Activated CD4-positive, alpha-beta T cell treated with anti-CD3 and anti-CD28 coated beads for 36 hours (primary cell): ENCODE data around the gene EMX2. TPM values are rescaled to one million over a fixed set of nuclear protein-coding genes. Genes with fewer than 3 reads are reported as not detected.
"Not testable (repeated sequence)": the region's sequence is repeated elsewhere in the genome, so short reads cannot be mapped to it uniquely, and the experiment has no call there.

Experiments
- ATAC-seq: fragments of 200-7000 bp; cut with Tn5 transposase; one replicate; pipeline ENCODE4 v1.10.0; 2021; ENCODE audit warnings: mild to moderate bottlenecking, moderate library complexity
- CTCF ChIA-PET: fragments of 350-600 bp; sonication (Branson Sonifier 250); formaldehyde crosslinking; loops from one replicate; lab custom pipeline; 2021; ENCODE audit warnings: antibody characterized with exemption; lab: Charles Lee
- POLR2A ChIA-PET: fragments of 350-600 bp; sonication (Branson Sonifier 250); formaldehyde crosslinking; loops from one replicate; lab custom pipeline; 2021; ENCODE audit warnings: antibody characterized with exemption, inconsistent platforms; lab: Charles Lee
- DNase-seq: peaks from one replicate; pipeline ENCODE4 v3.0.0-alpha.2; 2020
- H3K27ac Mint-ChIP-seq: one replicate; pipeline ENCODE4 v1.8.0; 2021; ENCODE audit warnings: mixed read lengths
- H3K27me3 Mint-ChIP-seq: one replicate; pipeline ENCODE4 v1.8.0; 2021; ENCODE audit warnings: mixed read lengths
- H3K36me3 Mint-ChIP-seq: one replicate; pipeline ENCODE4 v1.8.0; 2021; ENCODE audit warnings: low read depth, mixed read lengths
- H3K4me1 Mint-ChIP-seq: one replicate; pipeline ENCODE4 v1.8.0; 2021; ENCODE audit warnings: mixed read lengths
- H3K4me3 Mint-ChIP-seq: one replicate; pipeline ENCODE4 v1.8.0; 2021; ENCODE audit warnings: mild to moderate bottlenecking, moderate library complexity, mixed read lengths
- H3K9me3 Mint-ChIP-seq: one replicate; pipeline ENCODE4 v1.8.0; 2021; ENCODE audit warnings: low read depth, mixed read lengths
- intact Hi-C, 2 experiments: fragments of 100-400 bp; cut with DNase I in 1 of 2; cut with micrococcal nuclease in 1 of 2; formaldehyde crosslinking; loops; one replicate each; pipeline versions ENCODE4 v1.14.2 to v1.15.1; 2022 to 2024; cut with DNase I, micrococcal nuclease
- total RNA-seq, 2 experiments: library from RNA; stranded (reverse); gene quantifications; one replicate each; pipeline ENCODE4 v1.2.3, GENCODE V29; 2021

EMX2 gene
- total RNA-seq, 2 experiments from 2014 or later, result not detected

- H3K27me3 Mint-ChIP-seq, result peaks cover 20% of the 10 kb centered on the region
- no peak for ATAC-seq
- POLR2A ChIA-PET, result no interaction called here
- no peaks in the 10 kb centered on the region for H3K9me3 Mint-ChIP-seq
- CTCF ChIA-PET, result interaction anchor here (1.2 kb wide), 1 partner anchor 8 kb away, joined by 4 read pairs; no protein-coding TSS in a partner anchor
- intact Hi-C loops, result no loop called here
- no peak overlapping the region for H3K4me3 Mint-ChIP-seq
- H3K36me3 Mint-ChIP-seq, result no peaks in the 10 kb centered on the region
- H3K27ac Mint-ChIP-seq, result no peak overlapping the region
- no peaks in the 10 kb centered on the region for H3K4me1 Mint-ChIP-seq
- DNase-seq, result no peak
Observed at GRCh38 chr10:117504562-117504961, 38.0 kb upstream of the EMX2 start.

GRCh38 chr10:117507081-117507480 is 35.5 kb upstream of the EMX2 start:
- POLR2A ChIA-PET, H3K4me1 Mint-ChIP-seq, H3K4me3 Mint-ChIP-seq, ATAC-seq, H3K36me3 Mint-ChIP-seq, intact Hi-C loops, DNase-seq, H3K27ac Mint-ChIP-seq, H3K9me3 Mint-ChIP-seq: not testable (repeated sequence)
- CTCF ChIA-PET, result interaction anchor here (2.2 kb wide), 1 partner anchor 11 kb away, joined by 6 read pairs; no protein-coding TSS in a partner anchor
- H3K27me3 Mint-ChIP-seq, result peaks cover 13% of the 10 kb centered on the region

- ChIA-PET CTCF (no interaction called here), POLR2A (no interaction called here)
- ATAC-seq (no peak), DNase-seq (no peak)
- no peaks in the 10 kb centered on the region for H3K4me1 Mint-ChIP-seq
- peaks cover 13% of the 10 kb centered on the region for H3K27me3 Mint-ChIP-seq
- no peak overlapping the region for H3K4me3 Mint-ChIP-seq
- intact Hi-C loops, result no loop called here
- H3K36me3 Mint-ChIP-seq, result no peaks in the 10 kb centered on the region
- no peaks in the 10 kb centered on the region for H3K9me3 Mint-ChIP-seq
- H3K27ac Mint-ChIP-seq, result no peak overlapping the region
Observed at GRCh38 chr10:117509573-117509972, 33.0 kb upstream of the EMX2 start.

GRCh38 chr10:117511601-117512390 is 30.8 kb upstream of the EMX2 start:
- intact Hi-C loops, result no loop called here
- Mint-ChIP-seq H3K4me1 (no peaks in the 10 kb centered on the region), H3K9me3 (no peaks in the 10 kb centered on the region), H3K27me3 (peaks cover 19% of the 10 kb centered on the region), H3K36me3 (no peaks in the 10 kb centered on the region), H3K27ac (no peak overlapping the region), H3K4me3 (no peak overlapping the region)
- ChIA-PET CTCF (interaction anchor here (0.5 kb wide), 1 partner anchor 632 kb away, joined by 4 read pairs; no protein-coding TSS in a partner anchor), POLR2A (no interaction called here)
- ATAC-seq (no peak), DNase-seq (no peak)

GRCh38 chr10:117514971-117515370 is 27.6 kb upstream of the EMX2 start:
- ATAC-seq, result no peak
- H3K27me3 Mint-ChIP-seq, result peaks cover 33% of the 10 kb centered on the region
- no peak for DNase-seq
- ChIA-PET POLR2A (interaction anchor here (0.6 kb wide), 1 partner anchor 397 kb away, joined by 11 read pairs; no protein-coding TSS in a partner anchor), CTCF (no interaction called here)
- no peak overlapping the region for H3K27ac Mint-ChIP-seq
- no peaks in the 10 kb centered on the region for H3K4me1 Mint-ChIP-seq
- no peaks in the 10 kb centered on the region for H3K9me3 Mint-ChIP-seq
- no peak overlapping the region for H3K4me3 Mint-ChIP-seq
- H3K36me3 Mint-ChIP-seq, result no peaks in the 10 kb centered on the region
- intact Hi-C loops, result no loop called here

- ATAC-seq (no peak), DNase-seq (no peak)
- intact Hi-C loops, result no loop called here
- H3K27ac Mint-ChIP-seq, result no peak overlapping the region
- no peaks in the 10 kb centered on the region for H3K4me1 Mint-ChIP-seq
- ChIA-PET CTCF (interaction anchor here (0.7 kb wide), 1 partner anchor 689 kb away, joined by 3 read pairs; no protein-coding TSS in a partner anchor), POLR2A (no interaction called here)
- no peak overlapping the region for H3K4me3 Mint-ChIP-seq
- H3K9me3 Mint-ChIP-seq, result no peaks in the 10 kb centered on the region
- peaks cover 35% of the 10 kb centered on the region for H3K27me3 Mint-ChIP-seq
- no peaks in the 10 kb centered on the region for H3K36me3 Mint-ChIP-seq
Observed at GRCh38 chr10:117516681-117517080, 25.9 kb upstream of the EMX2 start.

GRCh38 chr10:117518246-117518645 is 24.3 kb upstream of the EMX2 start:
- CTCF ChIA-PET, result interaction anchor here (1.1 kb wide), 1 partner anchor 22 kb away, joined by 3 read pairs; no protein-coding TSS in a partner anchor
- no peaks in the 10 kb centered on the region for H3K9me3 Mint-ChIP-seq
- intact Hi-C loops, result no loop called here

GRCh38 chr10:117519286-117519685 is 23.3 kb upstream of the EMX2 start:
- H3K9me3 Mint-ChIP-seq, result no peaks in the 10 kb centered on the region
- DNase-seq (no peak), ATAC-seq (no peak)
- H3K4me1 Mint-ChIP-seq, result no peaks in the 10 kb centered on the region
- peaks cover 37% of the 10 kb centered on the region for H3K27me3 Mint-ChIP-seq
- intact Hi-C loops, result no loop called here
- no peaks in the 10 kb centered on the region for H3K36me3 Mint-ChIP-seq
- POLR2A ChIA-PET, result interaction anchor here (0.6 kb wide), 1 partner anchor 424 kb away, joined by 3 read pairs; no protein-coding TSS in a partner anchor
- no peak overlapping the region for H3K27ac Mint-ChIP-seq
- H3K4me3 Mint-ChIP-seq, result no peak overlapping the region
- CTCF ChIA-PET, result interaction anchor here (1.1 kb wide), 1 partner anchor 23 kb away, joined by 3 read pairs; no protein-coding TSS in a partner anchor

More at GRCh38 chr10:117518246-117518645, 24.3 kb upstream of the EMX2 start:
- DNase-seq, result no peak
- no peaks in the 10 kb centered on the region for H3K4me1 Mint-ChIP-seq
- no peak overlapping the region for H3K4me3 Mint-ChIP-seq
- H3K36me3 Mint-ChIP-seq, result no peaks in the 10 kb centered on the region
- POLR2A ChIA-PET, result no interaction called here
- ATAC-seq, result no peak
- H3K27ac Mint-ChIP-seq, result no peak overlapping the region
- H3K27me3 Mint-ChIP-seq, result peaks cover 39% of the 10 kb centered on the region

GRCh38 chr10:117519879-117520278 is 22.7 kb upstream of the EMX2 start:
- CTCF ChIA-PET, result no interaction called here
- ATAC-seq (no peak), DNase-seq (no peak)
- intact Hi-C loops, result no loop called here
- no peak overlapping the region for H3K4me3 Mint-ChIP-seq
- H3K9me3 Mint-ChIP-seq, result no peaks in the 10 kb centered on the region
- POLR2A ChIA-PET, result no interaction called here
- H3K27me3 Mint-ChIP-seq, result peaks cover 37% of the 10 kb centered on the region
- no peaks in the 10 kb centered on the region for H3K36me3 Mint-ChIP-seq
- H3K27ac Mint-ChIP-seq, result no peak overlapping the region
- no peaks in the 10 kb centered on the region for H3K4me1 Mint-ChIP-seq

- H3K9me3 Mint-ChIP-seq, result no peaks in the 10 kb centered on the region
- POLR2A ChIA-PET, result no interaction called here
- intact Hi-C loops, result loop anchor here (5.0 to 10.0 kb wide), 2 partner anchors 204 to 207 kb away; no protein-coding TSS in a partner anchor
- no peak for DNase-seq
- no peaks in the 10 kb centered on the region for H3K36me3 Mint-ChIP-seq
- no peak overlapping the region for H3K27ac Mint-ChIP-seq
- H3K4me3 Mint-ChIP-seq, result no peak overlapping the region
- ATAC-seq, result no peak
- peaks cover 57% of the 10 kb centered on the region for H3K27me3 Mint-ChIP-seq
- CTCF ChIA-PET, result interaction anchor here (1.0 kb wide), 1 partner anchor 35 kb away, joined by 3 read pairs; no protein-coding TSS in a partner anchor
- peaks cover 3% of the 10 kb centered on the region for H3K4me1 Mint-ChIP-seq
Observed at GRCh38 chr10:117530791-117531190, 11.8 kb upstream of the EMX2 start.

GRCh38 chr10:117531371-117532002 is 11.1 kb upstream of the EMX2 start:
- ATAC-seq, result no peak
- Mint-ChIP-seq H3K36me3 (no peaks in the 10 kb centered on the region), H3K4me3 (no peak overlapping the region), H3K9me3 (no peaks in the 10 kb centered on the region), H3K4me1 (peaks cover 4% of the 10 kb centered on the region), H3K27ac (no peak overlapping the region), H3K27me3 (peaks cover 62% of the 10 kb centered on the region)
- intact Hi-C loops, result loop anchor here (2.0 to 10.0 kb wide), 4 partner anchors 15 to 206 kb away; no protein-coding TSS in a partner anchor
- DNase-seq, result no peak
- POLR2A ChIA-PET, result no interaction called here
- CTCF ChIA-PET, result interaction anchor here (0.6 to 1.3 kb wide), 3 partner anchors 35 to 89 kb away, joined by 3 read pairs; no protein-coding TSS in a partner anchor
